Superior temporal gyrus (tissue), 1 donor: ENCODE measurements around the gene EIF4A3.

Experiments
- DNase-seq: peaks from one replicate; pipeline ENCODE4 v3.0.0-alpha.2; 2016; ENCODE audit errors: extremely low spot score

The EIF4A3 gene

GRCh38 chr17:80137131-80137530 is 9.8 kb downstream of the EIF4A3 start:
- DNase-seq, result no peak

DNA sequence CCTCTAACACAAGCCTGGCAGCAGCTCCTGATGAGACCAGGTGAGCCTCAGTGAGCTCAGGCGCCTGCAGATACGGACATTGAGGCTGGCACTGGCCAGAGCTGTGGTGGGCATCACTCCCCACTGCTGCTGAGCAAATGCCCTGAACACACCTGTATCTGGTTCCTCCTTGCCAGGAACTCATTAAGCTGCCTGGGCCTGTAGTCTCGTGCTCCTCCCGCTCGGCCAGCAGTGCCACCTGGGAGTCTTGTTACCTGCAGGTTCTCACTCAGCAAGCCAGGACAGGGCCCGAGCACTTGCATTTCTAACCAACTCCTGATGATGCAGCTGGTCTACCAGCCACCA is 13.3 kb downstream of the EIF4A3 start:
- no peak for DNase-seq

DNA sequence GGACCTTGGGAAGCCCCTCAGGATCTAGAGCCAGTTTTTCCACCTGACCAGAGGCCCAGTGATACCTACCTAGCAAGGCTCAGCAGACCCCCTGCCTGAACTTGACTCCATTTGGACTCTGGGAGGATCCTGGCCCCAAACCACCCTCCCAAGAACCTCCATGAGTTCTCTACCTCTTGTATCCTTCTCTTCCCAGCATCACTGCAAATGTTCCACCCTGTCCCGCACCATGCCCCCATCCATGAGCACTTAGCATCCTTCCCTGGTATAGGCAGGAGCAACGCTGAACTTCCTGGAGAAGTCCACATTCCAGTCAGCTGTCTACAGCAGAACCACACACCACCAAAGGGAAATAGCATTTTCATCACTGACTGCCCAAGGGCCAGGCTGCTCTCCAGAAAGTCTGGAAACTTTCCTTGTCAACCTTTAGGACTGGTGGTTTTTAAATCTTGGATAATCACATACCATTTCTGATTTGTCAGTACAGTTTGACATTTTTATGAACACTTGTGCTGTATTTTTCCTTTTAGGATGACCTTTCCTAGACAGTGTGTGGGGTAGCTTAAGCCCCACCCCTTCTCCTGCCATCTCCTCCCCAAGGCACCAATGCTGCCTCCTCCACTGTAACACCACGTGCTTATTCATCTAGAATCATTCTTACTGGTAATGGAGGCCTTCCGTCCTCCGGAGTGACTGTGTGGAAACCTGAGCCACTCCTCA is 13.9 kb downstream of the EIF4A3 start:
- DNase-seq, result no peak

DNA sequence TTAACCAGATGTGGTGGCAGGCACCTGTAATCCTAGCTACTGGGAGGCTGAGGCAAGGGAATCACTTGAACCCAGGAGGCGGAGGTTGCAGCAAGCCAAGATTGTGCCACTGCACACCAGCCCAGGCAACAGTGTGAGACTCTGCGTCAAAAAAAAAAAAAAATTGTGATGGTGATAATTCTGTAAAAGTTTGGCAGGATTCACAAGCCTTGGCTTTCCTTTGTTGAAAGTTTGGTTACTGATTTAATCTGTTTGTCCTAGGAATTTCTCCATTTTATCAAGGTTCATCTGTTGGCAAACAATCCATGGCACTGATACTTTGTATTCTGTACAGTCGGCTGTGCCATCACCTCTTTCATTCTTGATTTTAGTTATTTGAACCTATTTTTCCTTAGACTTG is 15.9 kb downstream of the EIF4A3 start:
- DNase-seq, result no peak

DNA sequence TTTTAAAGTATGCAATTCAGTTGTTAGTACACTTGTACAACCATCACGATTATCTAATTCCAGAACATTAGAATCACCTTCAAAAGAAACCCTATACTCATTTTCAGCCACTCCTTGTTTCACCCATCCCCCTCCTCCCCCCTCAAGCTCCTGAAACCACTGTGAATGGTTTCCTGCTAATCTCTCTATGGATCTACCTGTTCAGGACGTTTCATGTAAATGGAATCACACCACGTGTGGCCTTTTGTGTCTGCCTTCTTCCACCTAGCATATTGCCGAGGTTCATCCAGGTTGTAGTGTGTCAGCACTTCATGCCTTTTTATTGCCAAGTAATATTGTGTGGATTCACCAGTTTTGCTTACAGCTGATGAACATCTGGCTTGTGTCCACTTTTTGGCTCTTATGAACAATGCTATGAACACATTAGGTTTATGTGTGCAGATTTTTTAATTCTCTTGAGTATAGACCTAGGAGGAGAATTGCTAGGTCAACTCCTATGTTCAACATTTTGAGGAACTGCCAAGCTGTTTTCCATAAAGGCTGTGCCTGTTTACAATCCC is 17.8 kb downstream of the EIF4A3 start:
- DNase-seq, result no peak

- DNase-seq, result no peak
These were observed 20.5 kb downstream of the EIF4A3 start for GRCh38 chr17:80126449-80126715.

GRCh38 chr17:80125656-80126448 is 21.1 kb downstream of the EIF4A3 start:
- no peak for DNase-seq

- no peak for DNase-seq
These were observed 22.5 kb downstream of the EIF4A3 start for GRCh38 chr17:80124351-80124981.

DNA sequence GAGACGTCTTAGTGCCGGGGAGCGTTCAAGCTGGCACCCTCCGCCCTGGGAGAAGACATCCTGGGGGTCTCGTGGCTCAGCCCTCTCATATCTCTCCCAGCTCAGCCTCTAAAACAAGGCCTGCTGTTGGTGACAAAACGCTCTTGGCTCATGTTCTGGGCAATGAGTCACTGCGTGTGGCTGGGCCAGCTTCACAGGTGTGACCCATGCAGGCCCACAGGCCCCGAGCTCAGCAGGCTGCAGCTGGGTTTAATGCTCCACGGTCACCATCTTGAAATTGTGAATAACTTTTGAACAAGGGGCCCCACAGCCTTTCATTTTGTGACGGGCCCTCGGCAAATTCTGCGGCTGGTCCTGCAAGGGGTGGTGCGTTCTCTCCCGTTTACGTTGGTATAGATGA is 23.1 kb downstream of the EIF4A3 start:
- no peak for DNase-seq

DNA sequence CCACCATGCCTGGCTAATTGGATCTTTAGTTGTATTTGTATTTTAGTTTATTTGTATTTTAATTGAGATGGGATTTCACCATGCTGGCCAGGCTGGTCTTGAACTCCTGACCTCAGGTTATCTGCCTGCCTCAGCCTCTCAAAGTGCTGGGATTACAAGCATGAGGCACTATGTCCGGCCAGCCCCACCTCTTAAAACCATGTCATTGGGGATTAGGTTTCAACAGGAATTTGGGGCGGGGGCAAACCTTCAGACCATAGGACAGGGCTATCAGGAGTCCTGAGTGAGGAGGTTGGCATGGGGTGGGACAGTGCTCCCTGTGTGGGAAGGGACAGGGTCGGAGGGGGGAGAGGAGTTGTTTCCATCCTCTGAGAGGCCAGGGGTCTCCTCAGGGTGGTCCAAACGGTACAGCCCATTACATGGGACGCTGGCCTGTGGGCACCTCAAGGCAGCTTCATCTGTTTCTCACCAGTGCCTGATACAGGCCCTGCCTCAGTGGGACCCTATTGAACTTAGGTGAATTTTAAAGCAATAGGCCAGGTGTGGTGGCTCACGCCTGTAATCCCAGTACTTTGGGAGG is 23.9 kb downstream of the EIF4A3 start:
- no peak for DNase-seq

- DNase-seq, result no peak
These were observed 24.8 kb downstream of the EIF4A3 start for GRCh38 chr17:80122026-80122575.

- no peak for DNase-seq
These were observed 27.1 kb downstream of the EIF4A3 start for GRCh38 chr17:80119839-80120238.

- DNase-seq, result no peak
These were observed 27.6 kb downstream of the EIF4A3 start for GRCh38 chr17:80119271-80119791.

DNA sequence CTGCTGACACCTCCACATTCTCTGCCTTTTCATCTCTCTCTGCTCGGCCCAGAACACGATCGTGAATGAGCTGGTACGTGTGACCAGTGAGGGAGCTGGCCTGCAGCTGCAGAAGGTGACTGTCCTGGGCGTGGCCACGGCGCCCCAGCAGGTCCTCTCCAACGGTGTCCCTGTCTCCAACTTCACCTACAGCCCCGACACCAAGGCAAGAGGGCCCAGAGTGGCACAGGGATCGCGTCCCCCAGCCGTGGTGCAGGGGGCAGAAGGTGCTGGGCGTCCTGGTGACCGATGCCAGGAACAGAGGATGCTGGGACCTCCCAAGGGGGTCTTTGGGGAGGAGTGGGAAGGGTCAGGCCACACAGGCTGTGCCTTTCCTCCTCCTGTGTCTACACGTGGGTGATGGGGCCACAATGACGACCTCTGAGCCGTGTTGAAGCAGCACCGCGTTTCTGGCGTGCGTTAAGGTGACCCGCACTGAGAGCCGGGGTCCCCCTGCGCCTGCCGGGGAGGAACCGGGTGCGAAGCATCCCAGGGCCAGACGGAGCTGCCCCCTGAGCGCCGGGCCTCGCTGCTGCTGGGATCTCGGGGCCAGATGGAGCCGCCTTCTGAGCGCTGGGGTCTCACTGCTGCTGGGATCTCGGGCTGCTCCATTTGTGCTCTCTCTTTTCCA is 28.2 kb downstream of the EIF4A3 start:
- no peak for DNase-seq

- no peak for DNase-seq
These were observed 29.2 kb downstream of the EIF4A3 start for GRCh38 chr17:80117491-80118401.

GRCh38 chr17:80116921-80117380 is 30.0 kb downstream of the EIF4A3 start:
- no peak for DNase-seq

DNA sequence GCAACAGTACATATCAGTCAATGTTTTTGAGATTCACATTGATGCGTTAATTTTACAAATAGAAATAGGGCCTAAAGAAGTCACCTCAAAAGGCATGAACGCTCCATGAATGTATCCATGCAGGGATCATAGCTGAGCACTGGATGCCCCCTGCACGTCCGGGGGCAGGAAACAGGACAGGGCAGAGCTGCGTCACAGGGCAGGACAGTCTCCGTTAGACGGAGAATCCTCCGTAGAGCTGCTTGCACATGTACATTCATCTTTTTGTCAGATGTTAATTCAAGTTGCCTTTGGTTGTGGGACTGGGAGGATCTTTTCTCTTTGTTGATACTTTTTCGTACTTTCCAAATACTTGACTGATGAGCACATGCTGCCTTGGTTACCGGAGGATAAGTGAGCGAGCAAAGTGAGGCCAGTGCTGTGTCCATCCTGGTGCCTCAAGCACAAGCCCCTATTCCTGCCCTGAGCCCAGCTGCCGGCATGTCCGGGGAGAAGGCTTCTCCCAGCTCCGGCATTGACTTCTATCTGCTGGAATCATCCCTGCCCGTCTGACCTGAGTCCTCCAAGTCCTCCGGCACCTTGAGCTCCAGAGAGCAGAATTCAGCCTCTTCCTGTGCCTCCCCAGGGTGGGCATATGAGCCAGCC is 30.5 kb downstream of the EIF4A3 start:
- DNase-seq, result no peak

- no peak for DNase-seq
These were observed 31.8 kb downstream of the EIF4A3 start for GRCh38 chr17:80115159-80115558.

DNA sequence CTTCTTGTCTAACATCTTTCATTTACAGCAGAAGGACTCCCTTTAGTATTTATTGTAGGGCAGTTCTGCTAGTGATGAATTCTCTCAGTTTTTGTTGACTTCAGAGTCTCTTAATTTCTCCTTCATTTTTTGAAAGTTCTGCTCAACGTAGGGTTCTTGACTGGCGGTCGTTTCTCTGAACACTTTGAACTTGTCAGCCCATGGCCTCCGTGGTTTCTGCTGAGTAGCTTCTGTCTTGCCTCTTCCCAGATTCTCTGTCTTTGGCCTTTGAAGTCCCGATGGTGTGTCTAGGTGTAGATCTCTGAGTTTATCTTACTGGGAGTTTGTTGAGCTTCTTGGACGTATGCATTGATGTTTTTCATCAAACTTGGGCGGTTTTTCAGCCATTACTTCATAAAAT is 32.2 kb downstream of the EIF4A3 start:
- no peak for DNase-seq

DNA sequence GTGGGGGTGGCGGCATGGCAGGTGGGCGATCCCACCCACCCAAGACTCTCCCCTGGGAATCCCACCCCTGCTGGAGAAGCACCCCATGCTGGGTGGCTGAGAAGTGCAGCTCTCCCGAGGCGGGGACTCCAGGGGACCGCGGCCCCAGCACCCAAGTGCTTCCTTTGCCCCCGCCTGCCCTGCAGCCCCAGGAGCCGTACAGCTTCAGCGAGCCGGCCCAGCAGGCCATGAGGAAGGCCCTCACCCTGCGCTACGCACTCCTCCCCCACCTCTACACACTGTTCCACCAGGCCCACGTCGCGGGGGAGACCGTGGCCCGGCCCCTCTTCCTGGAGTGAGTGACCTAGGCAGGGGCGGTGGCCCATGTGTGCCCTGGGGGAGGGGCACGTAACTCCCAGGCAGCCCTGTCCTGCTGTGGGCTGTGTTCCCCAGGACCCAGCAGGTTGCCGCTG is 33.9 kb downstream of the EIF4A3 start:
- no peak for DNase-seq
